GM18907 (cell line): ENCODE measurements around the gene TMEM186.
"Not testable (repeated sequence)": the region's sequence is repeated elsewhere in the genome, so short reads cannot be mapped to it uniquely, and the experiment has no call there.

Experiments used
- ATAC-seq: cut with Tn5 transposase; IDR thresholded peaks from one replicate; pipeline ENCODE4 v1.9.1; 2021; ENCODE audit warnings: mild to moderate bottlenecking, moderate library complexity; ENCODE audit not compliant: unreplicated experiment

Gene TMEM186, protein sequence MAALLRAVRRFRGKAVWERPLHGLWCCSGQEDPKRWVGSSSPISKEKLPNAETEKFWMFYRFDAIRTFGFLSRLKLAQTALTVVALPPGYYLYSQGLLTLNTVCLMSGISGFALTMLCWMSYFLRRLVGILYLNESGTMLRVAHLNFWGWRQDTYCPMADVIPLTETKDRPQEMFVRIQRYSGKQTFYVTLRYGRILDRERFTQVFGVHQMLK

DNA sequence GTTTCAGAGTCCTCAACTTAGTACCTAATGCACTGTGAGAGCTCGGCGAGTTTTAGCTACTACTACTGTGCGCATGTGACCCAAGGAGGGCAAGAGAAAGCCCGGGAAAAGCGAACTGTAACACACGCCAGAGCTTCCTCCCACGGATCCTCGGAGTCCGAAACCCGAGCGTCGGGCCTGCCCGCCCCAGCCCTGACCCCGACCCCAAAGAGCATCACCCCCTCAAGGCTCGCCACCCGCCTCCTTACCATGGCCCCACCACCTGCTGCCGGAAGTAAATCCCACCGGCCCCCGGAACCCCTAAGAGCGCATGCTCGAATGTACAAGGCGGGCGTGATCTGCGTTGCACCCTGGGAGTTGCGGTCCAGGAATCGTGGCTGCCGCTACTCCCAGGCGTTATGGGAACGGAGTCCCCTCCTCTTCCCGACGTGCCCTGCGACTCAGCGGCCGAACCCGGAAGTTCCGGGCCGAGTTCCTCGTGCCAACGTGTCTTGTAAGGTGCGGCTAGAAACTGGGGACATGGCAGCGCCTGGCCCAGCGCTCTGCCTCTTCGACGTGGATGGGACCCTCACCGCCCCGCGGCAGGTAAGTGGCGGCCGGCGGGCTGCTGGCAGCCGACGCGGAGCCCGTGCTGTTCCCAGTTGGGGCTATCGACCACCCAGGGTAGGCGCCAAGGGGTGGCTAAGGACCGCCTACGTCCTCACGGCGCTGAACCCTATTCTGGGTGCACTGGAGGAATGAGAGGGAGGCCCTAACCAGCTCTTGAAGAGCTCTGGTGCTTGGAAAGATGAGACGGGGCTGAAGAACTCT, at the start of gene TMEM186, which contains the start of gene PMM2:
Gene TMEM186 (minus strand): TSS at position 276 of the 810 bp plus-strand sequence. CDS start 25 bp downstream, at position 251.
Gene PMM2 (plus strand): TSS at position 476 of the 810 bp plus-strand sequence. CDS start 44 bp downstream, at position 520.
- ATAC-seq: peak; percentile 95

DNA sequence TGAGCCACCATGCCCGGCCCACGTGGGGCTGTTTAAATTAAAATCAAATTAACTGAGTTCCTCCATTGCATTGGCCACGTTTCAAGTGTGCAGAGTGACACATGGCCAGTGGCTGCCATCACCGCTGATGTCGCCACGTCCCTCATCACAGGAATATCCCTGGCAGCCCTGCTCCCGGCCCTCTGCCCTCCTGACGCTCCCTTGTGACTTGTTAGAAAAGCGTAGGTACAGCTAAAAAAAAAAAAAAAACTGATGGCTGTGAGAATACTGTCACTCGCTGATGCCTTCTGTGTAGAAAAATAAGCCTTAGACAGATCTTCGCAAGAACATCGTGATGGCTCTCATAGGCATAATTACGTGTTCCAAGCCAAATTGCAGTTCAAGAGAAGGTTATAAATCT, 49.7 kb upstream of the TMEM186 start:
- no peak for ATAC-seq

DNA sequence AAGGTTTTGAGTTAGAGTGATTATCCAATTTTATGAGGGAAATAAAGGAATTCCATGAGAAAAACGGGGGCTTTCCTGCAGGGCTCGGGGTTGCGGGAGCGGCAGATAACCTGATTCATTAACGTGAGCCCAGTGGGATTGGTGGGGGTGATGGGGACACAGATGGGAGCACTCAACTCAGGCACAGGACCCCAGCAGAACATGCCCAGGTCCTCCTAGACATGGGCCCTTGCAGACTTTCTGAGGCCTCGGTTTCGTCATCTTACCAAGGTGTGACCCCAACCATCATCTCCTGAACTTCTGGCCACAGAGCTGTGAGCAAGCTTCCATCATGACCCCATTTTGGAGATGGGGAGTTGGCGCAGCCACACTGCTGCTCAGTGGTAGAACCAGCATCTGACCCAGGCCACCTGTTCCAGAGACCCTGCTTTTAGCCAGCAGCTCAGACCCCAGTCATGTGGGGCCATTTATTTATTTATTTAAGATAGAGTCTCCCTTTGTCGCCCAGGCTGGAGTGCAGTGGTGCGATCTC, 49.0 kb upstream of the TMEM186 start:
- no peak for ATAC-seq

DNA sequence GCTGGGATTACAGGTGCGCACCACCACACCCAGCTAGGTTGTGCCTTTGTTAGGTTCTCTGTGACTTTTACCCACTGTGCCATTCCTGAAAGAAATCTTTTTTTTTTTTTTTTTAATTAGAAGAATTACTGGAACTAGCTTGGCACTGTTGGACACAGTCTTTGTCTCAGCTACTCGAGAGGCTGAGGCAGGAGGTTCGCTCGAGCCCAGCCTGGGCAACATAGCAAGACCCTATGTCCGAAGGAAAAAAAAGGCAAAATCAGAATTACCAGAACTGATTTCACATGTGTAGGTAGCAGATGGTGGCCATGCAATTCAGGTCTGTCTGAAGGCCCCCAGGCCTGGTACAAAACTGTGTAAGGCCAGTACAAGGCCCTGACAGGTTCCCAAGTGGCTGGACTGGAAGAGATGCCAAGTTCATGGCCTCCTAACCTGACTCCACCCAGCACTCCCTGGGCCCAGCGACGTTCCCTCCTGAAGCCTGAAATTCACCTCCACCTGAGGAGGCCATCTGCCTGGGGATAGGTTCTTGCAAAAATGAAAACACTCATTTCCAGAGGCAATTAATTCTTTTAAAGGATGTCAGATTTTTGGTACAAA, 48.4 kb upstream of the TMEM186 start:
- no peak for ATAC-seq

DNA sequence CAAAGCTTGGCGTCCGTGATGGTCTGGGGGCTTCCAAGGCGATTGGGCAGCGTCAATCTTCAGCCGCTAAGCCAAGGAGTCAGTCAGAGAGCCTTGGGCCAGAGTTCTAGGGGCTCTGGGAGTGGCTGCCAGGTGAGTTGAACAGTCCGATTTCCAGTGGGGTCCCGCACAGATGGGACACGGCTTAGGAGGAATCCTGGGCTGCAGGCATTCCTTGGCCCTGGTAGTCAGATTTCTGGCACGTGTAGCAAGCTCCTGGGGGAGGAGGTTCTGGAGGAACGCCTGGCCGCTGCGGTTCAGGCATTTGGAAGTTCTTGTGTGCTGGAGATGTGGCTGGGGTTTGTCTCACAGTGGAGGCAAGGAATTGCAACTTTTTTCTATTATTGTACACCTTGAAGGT, 45.9 kb upstream of the TMEM186 start:
- not testable (repeated sequence) for ATAC-seq

DNA sequence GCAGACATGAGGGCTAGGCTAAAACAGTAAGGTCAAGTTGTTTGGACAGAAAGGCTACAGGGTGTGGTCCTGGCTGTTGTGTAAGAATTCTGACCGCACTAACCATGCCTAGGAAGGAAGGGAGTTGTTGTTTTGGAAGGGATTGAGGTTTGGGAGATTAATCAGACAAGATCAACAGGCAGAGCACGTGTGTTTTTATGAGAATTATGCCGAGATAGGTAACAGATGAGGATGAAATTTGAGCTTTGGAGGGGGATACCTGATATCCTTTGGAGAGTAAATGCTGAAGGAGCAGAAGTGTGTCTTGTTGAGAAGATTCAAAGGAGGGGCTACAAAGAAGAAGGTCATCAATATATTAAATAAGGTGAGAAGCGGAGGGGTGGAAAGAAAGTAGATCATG, 44.6 kb upstream of the TMEM186 start:
- ATAC-seq: not testable (repeated sequence)

DNA sequence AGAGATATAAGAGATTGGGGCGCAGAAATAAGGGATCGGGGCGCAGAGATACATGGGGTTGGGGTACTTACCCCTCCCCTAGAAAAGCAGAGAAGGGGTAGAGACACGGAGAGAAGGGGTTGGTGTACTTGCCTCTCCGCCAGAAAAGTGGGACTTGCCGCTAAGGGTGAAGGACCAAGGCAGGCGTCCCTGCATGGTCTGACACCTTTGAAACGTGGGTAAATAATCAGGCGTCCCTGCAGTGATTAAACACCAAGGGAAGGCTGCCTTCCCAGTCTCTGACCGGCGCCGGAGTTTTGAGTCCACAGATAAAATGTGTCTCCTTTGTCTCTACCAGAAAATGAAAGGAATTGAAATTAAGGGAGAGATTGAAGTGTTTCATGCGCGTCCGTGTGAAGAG, 40.2 kb upstream of the TMEM186 start:
- not testable (repeated sequence) for ATAC-seq

DNA sequence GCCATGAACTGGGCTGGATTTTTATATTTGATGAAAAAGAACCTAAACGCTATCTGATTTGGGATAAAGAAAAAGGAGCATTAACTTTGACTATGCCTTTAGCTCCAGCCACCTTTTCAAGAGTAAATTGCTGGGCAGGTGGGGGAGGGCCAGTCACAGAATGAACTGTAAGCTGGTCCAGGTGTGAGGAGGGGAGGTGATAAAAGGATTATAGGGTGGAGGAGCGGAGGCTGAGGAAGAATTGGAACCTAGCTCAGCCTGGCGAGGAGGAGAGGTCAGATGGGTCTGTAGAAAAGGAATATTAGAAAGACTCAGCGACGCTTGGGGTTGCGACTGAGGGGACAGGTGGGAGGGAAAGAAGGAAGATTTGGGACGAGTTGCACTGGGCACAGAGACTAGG, 39.4 kb upstream of the TMEM186 start:
- not testable (repeated sequence) for ATAC-seq

DNA sequence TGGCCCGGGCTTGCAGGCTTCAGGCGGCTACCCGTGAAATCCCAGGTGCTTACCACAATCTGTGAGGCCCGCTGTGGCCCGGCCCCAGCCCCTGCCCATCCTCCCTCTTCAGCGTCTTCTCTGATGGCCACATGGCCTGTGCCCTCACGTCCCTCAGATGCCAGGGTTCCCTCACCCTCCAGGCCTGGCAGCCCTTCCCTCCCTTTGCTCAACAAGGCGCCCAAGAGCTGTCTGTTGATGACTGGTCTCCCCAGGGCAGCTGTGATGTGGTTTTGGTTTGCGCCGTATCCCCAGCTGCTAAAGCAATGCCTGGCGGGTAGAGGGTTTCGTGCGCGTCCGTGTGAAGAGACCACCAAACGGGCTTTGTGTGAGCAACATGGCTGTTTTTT, 35.3 kb upstream of the TMEM186 start:
- no peak for ATAC-seq

DNA sequence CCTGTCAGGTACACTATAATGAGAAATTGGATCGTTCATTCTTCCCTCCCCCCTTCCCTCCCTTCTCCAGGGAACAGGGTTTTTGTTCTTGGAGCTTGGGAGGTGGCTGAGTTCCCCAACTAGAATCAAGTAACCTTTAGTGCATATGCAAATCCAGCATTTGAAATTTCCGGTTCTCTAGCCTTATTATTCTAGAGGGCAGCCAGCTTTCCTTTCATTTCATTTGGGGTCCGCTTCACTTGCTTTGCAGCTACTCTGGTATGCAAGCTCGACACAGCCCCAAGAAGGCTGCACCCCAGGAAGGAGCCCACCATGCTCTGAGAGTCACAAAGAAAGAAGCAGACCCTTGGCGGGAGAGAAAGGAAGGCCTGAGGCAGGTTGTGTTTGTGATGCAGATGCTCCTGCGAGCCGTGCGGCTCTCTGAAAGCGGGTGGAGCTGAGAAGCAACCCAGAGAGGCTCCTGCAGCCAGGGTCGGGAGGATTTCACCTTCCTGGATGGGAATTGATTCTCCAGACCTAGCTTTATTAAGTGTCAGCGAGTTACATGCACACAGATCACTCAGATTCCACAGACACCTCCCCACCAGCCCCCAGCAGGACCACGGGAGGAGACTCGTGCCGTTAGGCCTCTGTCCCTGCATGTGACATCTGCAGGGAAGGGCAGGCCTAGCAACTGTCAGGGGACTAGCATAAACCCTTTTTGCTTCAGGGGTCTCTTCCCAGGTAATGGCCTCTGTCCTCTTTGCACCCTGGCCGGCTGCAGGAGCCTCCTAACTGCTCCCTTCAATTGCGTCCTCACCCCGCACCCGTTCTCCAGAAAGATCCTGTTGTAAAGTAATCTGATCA, 34.7 kb upstream of the TMEM186 start:
- no peak for ATAC-seq

DNA sequence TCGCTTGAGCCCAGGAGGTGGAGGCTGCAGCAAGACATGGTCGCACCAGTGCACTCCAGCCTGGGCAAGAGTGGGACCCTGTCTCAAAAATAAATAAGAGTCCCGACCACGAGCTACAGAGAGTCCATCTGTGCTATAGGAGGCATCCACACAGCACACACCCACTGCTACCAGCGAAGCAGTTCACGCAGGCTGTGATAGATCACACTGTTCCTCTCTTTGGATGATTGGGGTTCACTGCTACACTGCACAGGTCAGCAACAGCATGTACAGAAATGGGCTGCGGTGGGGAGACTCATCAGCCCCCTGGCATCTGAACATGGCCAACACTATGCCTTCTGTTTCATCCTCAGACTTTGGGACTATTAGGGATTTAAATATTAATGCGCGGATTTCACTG, 34.0 kb upstream of the TMEM186 start:
- ATAC-seq: no peak

DNA sequence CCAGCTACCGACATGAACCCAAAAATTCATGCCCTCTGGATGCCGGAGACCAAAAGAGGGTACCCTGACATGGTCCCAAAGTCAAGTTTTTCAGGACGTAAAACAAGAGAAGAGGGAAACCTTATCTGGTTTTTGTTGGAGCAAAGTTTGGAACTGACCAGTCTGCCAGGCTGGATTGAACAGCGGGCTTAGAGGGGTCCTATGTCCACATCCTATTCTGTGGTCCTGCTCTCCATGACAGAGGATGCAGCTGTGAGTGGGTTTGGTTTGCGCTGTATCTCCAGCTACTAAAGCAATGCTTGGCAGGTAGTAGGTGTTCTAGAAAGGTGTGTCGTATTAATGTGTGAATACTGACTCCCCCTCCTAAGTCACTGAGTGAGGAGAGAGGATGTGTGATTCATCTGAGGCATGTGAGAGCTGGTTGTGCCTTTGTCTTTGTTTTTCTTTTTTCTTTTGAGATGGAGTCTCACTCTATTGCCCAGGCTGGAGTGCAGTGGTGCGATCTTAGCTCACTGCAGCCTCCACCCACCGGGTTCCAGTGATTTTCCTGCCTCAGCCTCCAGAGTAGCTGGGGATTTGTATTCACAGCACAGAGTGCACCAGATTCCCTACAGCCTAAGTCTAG, 31.2 kb upstream of the TMEM186 start:
- ATAC-seq: no peak

DNA sequence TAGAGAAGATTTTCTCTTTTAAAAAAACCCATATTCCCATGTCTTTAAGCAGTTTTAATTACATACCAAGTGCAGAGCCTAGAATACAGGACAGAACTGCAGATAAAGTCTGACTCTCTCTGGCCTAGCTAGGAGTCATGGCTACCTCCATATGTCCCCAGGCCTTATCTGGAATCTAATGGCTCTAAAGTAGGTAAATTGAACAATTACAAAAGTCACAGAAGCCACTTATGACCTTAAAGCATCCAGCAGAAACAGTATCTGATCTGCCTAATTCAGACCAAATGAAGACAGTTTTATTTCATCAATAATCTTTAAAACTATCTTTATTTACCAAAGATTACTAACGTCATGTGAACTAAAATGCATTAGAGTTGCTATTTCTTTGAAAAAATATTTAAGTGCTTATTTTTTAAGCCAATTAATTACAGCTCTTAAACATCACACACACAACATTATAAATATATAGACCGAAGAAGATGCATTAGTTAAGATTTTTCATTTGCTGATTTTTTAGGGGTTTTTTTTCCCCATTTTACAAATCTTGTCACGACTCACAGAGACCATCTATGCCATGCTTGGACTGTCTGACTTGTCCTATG, 28.9 kb upstream of the TMEM186 start:
- ATAC-seq: no peak

DNA sequence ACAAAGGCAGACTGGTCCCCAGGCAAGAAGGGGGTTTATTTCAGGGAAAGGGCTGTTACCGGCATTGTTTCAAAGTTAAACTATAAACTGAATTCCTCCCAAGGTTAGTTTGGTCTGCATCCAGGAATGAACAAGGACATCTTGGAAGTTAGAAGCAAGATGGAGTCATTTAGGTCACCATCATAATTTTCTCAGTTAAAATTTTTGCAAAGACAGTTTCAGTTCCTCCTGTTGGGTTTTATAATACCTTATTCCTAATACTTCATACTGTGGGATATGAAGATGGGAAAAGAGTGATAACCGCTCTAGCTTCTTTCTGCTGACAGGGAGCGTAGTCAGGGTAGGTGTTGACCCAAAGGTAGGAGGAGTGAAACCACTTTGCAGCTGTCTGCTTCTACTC, 25.0 kb upstream of the TMEM186 start:
- ATAC-seq: no peak

DNA sequence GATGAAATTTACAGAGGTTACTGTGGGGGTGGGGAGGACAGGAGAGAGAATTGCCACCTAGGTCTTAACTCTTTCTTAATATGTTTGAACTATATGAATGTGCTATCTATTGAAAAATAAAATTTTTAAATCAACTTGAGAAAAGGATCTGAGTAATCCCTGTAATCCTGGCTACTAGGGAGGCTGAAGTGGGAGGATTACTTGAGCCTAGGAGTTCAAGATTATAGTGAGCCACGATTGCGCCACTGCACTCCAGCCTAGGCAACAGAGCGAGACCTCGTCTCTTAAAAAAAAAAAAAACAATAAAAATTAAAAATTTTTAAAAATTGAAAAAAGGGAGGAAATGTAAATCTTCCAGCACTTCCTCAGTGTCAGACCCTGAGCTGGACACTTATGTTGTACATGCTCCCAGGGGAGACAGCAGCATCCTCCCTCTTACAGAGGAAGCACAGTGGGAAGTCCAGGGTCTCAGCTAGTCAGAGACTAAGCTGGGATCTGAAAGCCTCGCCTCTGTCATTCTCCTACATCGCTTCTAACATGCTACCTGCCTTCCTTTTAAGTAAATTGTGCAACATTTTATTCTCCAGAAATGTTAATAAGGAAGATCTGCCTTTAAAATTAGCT, 22.1 kb upstream of the TMEM186 start:
- no peak for ATAC-seq

DNA sequence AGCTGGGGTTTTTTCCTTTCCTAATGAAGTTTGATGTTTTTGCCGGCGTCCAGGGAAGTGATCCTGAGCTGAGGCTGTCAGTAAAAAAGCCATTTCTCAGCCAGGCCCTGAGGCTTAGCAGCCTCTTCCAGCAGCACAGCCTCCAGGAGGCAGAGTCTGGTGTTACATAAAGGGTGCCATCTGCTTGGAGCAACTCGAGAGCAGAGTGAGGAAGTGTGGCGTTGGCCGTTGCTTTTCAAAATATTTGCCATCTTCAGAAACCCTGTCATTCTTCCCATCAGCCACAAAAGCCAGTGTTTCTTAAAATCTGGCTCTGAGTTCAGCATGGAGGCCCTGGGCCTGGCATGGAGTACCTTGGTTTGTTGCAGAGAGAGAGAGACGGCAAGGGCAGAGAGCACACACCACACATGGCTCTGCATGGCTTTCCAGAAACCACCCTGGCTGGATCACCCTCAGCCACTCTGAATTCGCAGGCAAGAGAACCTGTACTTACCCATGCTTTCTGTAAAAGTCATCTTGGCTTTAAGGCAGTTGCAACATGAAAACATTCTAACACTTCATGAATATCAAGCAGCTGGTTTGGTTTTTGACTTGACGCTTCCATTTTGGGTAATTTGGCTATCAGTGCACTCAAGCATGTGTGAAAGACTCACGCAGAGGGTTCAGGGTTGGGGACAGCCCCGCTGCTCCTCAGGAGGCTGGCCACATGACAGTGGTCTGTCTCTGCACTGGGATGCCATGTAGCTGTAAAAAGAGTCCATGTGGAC, 21.2 kb upstream of the TMEM186 start:
- peak; percentile 81 for ATAC-seq

DNA sequence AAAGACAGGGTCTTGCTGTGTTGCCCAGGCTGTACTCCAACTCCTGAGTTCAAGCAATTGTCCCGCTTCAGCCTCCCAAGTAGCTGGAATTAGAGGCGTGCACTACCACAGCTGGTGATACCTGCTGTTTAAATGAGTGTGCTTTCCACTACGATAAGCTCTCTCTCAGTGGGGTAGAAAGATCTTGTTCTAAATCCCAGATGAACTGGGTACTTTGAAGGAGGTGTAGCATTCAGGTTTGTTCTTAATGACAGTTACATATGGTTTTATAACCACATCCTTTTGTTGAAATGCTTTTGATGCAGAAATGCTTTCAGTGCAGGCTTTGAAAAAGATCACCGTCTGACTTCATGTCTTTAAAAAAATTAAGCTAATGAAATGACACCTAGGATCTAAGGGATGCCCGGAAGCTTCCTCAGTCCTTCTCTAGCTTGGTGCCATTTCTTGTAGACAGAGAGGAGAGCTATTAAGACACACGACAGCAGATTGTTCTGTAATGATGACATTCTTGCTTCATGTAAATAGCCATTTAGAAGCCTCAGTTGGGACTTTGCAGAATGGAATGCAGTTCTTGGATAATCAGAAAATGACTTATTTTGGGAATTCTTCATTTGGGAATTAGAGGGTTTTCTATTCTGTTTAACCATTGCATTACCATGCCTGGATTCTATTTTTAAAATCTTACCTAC, 19.7 kb upstream of the TMEM186 start:
- ATAC-seq: no peak
